Activated B cell treated with CpG ODN at 0.5 μM for 24 hours (primary cell): ENCODE data around the gene MED27. TPM values are rescaled to one million over a fixed set of nuclear protein-coding genes. Genes with fewer than 3 reads are reported as not detected.

ENCODE experiments used
- ATAC-seq: fragments of 200-7000 bp; cut with Tn5 transposase; one replicate; pipeline ENCODE4 v1.10.0; 2021; ENCODE audit warnings: low read depth, mild to moderate bottlenecking, moderate library complexity
- CTCF ChIA-PET: fragments of 350-600 bp; sonication (Branson Sonifier 250); formaldehyde crosslinking; loops from one replicate; lab custom pipeline; 2021; ENCODE audit warnings: antibody characterized with exemption; lab: Charles Lee
- POLR2A ChIA-PET: fragments of 350-600 bp; sonication (Branson Sonifier 250); formaldehyde crosslinking; loops from one replicate; lab custom pipeline; 2021; ENCODE audit warnings: antibody characterized with exemption; lab: Charles Lee
- DNase-seq: peaks from one replicate; pipeline ENCODE4 v3.0.0; 2022
- H3K27ac Mint-ChIP-seq: one replicate; pipeline ENCODE4 v1.8.0; 2020; ENCODE audit warnings: mixed read lengths
- H3K27me3 Mint-ChIP-seq: one replicate; pipeline ENCODE4 v1.8.0; 2021; ENCODE audit warnings: mixed read lengths
- H3K36me3 Mint-ChIP-seq: one replicate; pipeline ENCODE4 v1.8.0; 2021; ENCODE audit warnings: low read depth, mixed read lengths
- H3K4me1 Mint-ChIP-seq: one replicate; pipeline ENCODE4 v1.8.0; 2021; ENCODE audit warnings: mixed read lengths
- H3K4me3 Mint-ChIP-seq: one replicate; pipeline ENCODE4 v1.8.0; 2020; ENCODE audit warnings: mild to moderate bottlenecking, mixed read lengths
- H3K9me3 Mint-ChIP-seq: one replicate; pipeline ENCODE4 v1.8.0; 2020; ENCODE audit warnings: mixed read lengths
- CTCF ChIP-seq: fragments of 200-600 bp; IDR thresholded peaks from one replicate; pipeline ENCODE4 v1.8.0; 2022; ENCODE audit warnings: antibody characterized with exemption, mild to moderate bottlenecking
- intact Hi-C: fragments of 100-400 bp; cut with micrococcal nuclease; formaldehyde crosslinking; loops from one replicate; pipeline ENCODE4 v1.15.1; 2024
- total RNA-seq: library from RNA; stranded (reverse); gene quantifications from 2 replicates; pipeline ENCODE4 v1.2.3, GENCODE V29; 2022

MED27 gene
- total RNA-seq, 1 donor from 2014 or later = 24.5 TPM

GRCh38 chr9:131980267-131981016 lies 99.2 kb downstream of the MED27 start:
- DNase-seq (no peak), ATAC-seq (no peak)
- Mint-ChIP-seq H3K4me3 (no peak overlapping the region), H3K4me1 (peaks cover 31% of the 10 kb centered on the region), H3K27me3 (no peaks in the 10 kb centered on the region), H3K36me3 (no peaks in the 10 kb centered on the region), H3K27ac (no peak overlapping the region), H3K9me3 (no peaks in the 10 kb centered on the region)
- intact Hi-C loops = no loop called here
- ChIA-PET POLR2A (no interaction called here), CTCF (no interaction called here)
- TF ChIP-seq CTCF = no peak

- H3K4me1 Mint-ChIP-seq = peaks cover 26% of the 10 kb centered on the region
- intact Hi-C loops = no loop called here
- H3K36me3 Mint-ChIP-seq = peaks cover 7% of the 10 kb centered on the region
- no peak overlapping the region for H3K27ac Mint-ChIP-seq
- DNase-seq (no peak), ATAC-seq (no peak)
- no peak overlapping the region for H3K4me3 Mint-ChIP-seq
- no peak for TF ChIP-seq CTCF
- peaks cover 2% of the 10 kb centered on the region for H3K9me3 Mint-ChIP-seq
- ChIA-PET POLR2A (no interaction called here), CTCF (no interaction called here)
- H3K27me3 Mint-ChIP-seq = no peaks in the 10 kb centered on the region
These were observed 102.4 kb downstream of the MED27 start for GRCh38 chr9:131977109-131977838.

GRCh38 chr9:131976157-131977108 lies 103.2 kb downstream of the MED27 start:
- H3K27me3 Mint-ChIP-seq = no peaks in the 10 kb centered on the region
- H3K27ac Mint-ChIP-seq = no peak overlapping the region
- DNase-seq (no peak), ATAC-seq (no peak)
- peaks cover 2% of the 10 kb centered on the region for H3K9me3 Mint-ChIP-seq
- no peak overlapping the region for H3K4me3 Mint-ChIP-seq
- H3K36me3 Mint-ChIP-seq = peaks cover 7% of the 10 kb centered on the region
- H3K4me1 Mint-ChIP-seq = peaks cover 26% of the 10 kb centered on the region
- TF ChIP-seq CTCF = no peak
- POLR2A ChIA-PET = no interaction called here
- CTCF ChIA-PET = no interaction called here
- intact Hi-C loops = no loop called here

- POLR2A ChIA-PET = no interaction called here
- no peak for TF ChIP-seq CTCF
- intact Hi-C loops = no loop called here
- Mint-ChIP-seq H3K4me1 (peaks cover 19% of the 10 kb centered on the region), H3K27ac (no peak overlapping the region), H3K4me3 (no peak overlapping the region), H3K36me3 (peaks cover 7% of the 10 kb centered on the region), H3K9me3 (peaks cover 2% of the 10 kb centered on the region), H3K27me3 (no peaks in the 10 kb centered on the region)
- CTCF ChIA-PET = no interaction called here
- no peak for ATAC-seq
- no peak for DNase-seq
These were observed 106.8 kb downstream of the MED27 start for GRCh38 chr9:131972889-131973288.
